ENCODE results near the gene TET1.
"Not testable (repeated sequence)": the region's sequence is repeated elsewhere in the genome, so short reads cannot be mapped to it uniquely, and the experiment has no call there.

TET1 gene

DNA sequence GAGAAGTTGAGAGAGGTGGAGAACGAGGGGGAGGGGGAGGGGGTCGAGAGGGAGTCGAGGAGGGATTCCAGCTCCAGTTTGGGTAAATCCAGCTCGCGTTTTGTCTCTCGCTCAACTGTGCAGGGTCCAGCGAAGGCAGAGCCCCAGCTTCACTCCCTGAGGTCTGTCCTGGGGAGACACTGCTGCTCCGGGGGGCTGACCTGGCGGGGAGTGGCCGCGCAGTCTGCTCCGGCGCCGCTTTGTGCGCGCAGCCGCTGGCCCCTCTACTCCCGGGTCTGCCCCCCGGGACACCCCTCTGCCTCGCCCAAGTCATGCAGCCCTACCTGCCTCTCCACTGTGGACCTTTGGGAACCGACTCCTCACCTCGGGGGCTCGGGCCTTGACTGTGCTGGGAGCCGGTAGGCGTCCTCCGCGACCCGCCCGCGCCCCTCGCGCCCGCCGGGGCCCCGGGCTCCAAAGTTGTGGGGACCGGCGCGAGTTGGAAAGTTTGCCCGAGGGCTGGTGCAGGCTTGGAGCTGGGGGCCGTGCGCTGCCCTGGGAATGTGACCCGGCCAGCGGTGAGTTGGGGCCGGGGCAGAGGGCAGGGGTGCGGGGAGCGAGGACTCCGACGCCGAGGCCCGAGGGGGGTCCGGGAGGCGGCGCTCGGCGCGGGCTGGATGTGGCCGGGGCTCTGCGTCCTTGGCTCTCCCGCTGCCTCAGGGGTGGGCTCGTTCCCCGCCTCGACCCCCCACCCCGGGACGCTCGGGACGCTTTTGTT lies at the start of gene TET1:
Gene TET1 (plus strand): TSS at position 152 of the 757 bp plus-strand sequence. CDS start 12,002 bp downstream, outside the sequence.
- peak; percentile 17 for DNase-seq

- not testable (repeated sequence) for DNase-seq
Observed at GRCh38 chr10:68516216-68516615, 43.9 kb upstream of the TET1 start.

GRCh38 chr10:68516766-68517165 lies 43.4 kb upstream of the TET1 start:
- no peak for DNase-seq

DNA sequence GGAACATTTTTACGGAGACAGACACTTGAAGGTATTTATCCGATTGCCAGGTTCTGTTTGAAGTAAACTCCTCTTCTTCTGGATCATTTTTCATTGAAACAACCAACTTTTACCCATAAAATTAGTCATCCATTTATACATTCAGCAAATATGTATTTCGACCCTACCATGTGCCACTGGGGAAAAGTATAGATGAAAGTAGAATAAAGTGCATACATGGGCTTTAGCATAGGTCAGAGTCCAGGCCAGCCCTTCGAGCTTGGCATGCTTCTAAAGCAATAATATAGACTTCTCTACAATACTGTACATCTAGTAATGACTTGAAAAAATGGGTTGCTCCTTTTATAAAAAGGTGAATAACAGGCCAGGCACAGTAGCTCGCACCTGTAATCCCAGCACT lies 42.9 kb upstream of the TET1 start:
- DNase-seq: no peak

GRCh38 chr10:68518609-68519008 lies 41.5 kb upstream of the TET1 start:
- DNase-seq: not testable (repeated sequence)

DNA sequence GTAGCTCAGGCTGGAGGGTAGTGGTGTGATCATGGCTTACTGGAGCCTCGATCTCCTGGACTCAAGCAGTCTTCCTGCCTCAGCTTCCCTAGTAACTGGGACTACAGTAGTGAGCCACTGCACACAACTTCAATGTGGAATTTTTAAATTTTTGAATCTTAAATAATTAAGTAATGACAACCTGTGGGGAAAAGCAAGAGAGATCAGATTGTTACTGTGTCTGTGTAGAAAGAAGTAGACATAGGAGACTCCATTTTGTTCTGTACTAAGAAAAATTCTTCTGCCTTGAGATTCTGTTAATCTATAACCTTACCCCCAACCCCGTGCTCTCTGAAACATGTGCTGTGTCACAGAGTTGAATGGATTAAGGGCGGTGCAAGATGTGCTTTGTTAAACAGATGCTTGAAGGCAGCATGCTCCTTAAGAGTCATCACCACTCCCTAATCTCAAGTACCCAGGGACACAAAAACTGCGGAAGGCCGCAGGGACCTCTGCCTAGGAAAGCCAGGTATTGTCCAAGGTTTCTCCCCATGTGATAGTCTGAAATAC lies 34.6 kb upstream of the TET1 start:
- DNase-seq: not testable (repeated sequence)

- DNase-seq: no peak
Observed at GRCh38 chr10:68526634-68527307, 33.4 kb upstream of the TET1 start.

DNA sequence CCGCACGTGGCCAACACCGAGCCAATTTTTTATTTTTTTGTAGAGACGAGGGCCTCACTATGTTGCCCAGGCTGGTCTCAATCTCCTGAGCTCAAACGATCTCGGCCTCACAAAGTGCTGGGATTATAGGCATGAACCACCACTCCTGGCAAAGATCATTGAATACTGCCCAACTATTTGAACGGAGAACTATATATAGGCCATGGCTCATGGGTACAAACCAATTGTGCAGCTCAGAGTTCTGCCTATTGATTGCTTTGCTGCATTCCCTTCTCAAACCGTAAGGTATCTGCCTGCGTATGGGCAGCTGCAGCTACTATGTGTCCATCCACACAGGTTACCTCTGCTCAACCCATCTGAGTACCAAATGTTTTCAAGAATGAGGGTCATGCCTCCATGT lies 23.2 kb upstream of the TET1 start:
- DNase-seq: no peak

DNA sequence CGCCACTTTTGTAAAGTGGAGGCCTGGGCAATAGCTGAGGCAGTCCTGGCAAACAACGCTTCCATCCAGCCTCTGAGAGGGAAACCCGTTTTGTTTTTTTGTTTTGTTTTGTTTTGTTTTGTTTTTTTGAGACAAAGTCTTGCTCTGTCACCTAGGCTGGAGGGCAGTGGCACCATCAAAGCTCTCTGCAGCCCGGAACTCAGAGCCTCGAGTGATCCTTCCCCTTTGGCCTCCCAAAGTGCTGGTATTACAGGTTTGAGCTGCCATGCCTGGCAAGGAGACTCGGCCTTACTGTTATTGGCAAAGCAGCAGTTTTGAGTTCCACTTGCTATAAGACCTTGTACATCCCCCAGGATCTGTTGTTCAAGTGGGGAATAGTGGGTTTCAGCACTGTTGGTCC lies 22.3 kb upstream of the TET1 start:
- DNase-seq: no peak

DNA sequence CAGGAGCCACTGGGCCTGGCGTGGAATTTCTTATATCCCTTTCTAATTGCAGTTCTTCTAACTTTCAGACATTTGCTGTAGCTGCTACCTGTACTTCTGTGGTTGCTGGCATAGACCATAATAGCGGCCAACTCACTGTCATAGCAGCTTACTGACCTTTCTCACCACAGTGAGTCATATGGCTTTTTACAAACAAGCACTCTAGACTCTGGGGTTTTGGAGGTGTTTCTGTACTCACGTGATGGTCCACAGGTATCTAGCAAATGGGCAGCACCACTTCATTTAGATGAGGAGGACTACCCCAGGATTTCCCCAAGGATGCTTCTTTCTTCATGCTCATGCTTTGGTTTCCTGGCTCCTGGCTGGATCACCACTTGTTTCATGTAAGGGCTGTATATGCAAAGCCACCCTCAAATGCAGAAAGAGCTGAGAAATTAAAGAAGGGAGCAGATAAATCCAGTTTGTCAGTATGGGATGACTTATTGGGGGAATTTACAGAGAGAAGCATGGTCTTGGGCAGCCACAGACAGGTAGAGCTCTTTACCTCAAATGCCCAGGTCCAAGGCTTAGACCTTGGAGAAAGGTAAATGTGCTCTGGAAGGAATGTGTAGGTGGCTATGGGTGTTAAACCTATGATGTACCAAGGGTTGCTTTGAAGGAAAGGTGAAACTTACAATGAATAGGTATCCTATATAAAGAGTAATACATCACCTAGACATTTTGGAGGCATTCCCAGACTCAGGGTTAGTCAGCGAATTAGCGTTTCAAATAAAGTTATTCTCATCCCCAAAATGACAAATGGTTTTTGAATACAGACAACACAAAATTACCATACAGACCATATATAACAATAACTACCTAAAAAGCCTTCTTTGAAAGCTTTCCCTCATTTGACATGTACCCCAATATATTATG lies 16.9 kb upstream of the TET1 start:
- no peak for DNase-seq

DNA sequence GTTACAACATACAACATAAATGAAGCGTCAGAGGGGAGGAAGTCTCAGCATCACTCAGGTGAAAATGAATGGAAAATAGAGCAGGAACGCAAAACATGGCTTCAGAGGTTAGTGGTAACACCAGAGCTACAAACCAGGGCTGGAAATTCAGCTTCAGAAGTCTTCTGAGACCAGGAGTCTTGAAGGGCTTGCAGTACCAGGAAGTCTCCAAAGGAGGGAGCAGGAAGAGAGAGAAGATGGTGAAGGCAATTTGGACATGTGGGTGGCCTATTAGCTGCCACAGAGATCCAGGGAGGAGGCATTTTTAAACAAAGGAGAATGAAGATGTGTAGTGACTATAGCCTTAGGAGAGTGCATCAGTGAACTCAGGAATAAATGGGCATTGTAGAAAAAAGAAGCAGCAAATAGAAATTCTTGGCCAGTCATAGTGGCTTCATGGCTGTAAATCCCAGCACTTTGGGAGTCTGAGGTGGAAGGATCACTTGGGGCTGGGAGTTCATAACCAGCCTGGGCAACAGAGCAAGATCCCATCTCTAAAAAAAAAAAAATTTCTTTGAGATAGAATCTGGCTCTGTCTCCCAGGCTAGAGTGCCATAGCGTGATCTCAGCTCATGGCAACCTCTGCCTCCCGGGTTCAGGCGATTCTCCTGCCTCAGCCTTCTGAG lies 9.3 kb upstream of the TET1 start:
- peak; percentile 62 for DNase-seq

GRCh38 chr10:68553138-68553537 lies 7.0 kb upstream of the TET1 start:
- DNase-seq: no peak

GRCh38 chr10:68553599-68553998 lies 6.5 kb upstream of the TET1 start:
- no peak for DNase-seq

DNA sequence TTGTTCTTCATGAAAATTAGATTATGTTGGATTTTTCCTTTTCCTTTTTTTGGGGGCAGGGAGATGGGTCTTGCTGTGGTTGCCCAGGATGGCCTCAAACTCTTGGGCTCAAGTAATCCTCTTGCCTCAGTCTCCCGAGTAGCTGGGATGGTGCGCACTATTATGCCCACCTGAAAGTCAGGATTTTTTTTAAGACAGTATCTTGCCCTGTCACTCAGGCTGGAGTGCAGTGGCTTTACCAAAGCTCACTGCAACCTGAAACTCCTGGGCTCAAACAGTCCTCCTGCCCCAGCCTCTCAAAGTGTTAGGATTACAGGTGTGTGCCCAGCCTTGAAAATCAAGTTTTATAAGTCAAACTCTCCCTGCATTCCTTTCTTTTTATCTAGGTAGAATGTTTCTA lies 1.7 kb upstream of the TET1 start:
- DNase-seq: no peak

DNA sequence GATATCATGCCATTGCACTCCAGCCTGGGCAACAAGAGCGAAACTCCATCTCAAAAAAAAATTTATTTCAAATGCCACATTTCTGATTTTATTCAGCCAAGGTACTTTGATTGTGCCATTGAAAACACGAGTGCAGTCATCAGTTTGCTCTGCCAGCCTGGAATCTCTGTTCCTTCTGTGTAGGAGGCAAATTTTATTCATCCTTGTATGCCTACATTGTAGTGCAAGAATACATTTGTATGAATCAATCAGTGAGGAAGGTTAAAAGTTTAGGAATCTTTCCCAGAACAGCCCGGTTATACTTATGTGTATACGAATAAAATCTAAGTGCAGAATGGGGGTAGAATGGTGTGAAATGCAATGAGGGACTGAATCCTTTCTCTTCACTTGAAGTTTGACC lies 886 bp upstream of the TET1 start:
- DNase-seq: no peak

- no peak for DNase-seq
Observed at GRCh38 chr10:68559841-68560185, 324 bp upstream of the TET1 start.

GRCh38 chr10:68560943-68561864 lies 1.1 kb downstream of the TET1 start:
- peak; percentile 30 for DNase-seq

DNA sequence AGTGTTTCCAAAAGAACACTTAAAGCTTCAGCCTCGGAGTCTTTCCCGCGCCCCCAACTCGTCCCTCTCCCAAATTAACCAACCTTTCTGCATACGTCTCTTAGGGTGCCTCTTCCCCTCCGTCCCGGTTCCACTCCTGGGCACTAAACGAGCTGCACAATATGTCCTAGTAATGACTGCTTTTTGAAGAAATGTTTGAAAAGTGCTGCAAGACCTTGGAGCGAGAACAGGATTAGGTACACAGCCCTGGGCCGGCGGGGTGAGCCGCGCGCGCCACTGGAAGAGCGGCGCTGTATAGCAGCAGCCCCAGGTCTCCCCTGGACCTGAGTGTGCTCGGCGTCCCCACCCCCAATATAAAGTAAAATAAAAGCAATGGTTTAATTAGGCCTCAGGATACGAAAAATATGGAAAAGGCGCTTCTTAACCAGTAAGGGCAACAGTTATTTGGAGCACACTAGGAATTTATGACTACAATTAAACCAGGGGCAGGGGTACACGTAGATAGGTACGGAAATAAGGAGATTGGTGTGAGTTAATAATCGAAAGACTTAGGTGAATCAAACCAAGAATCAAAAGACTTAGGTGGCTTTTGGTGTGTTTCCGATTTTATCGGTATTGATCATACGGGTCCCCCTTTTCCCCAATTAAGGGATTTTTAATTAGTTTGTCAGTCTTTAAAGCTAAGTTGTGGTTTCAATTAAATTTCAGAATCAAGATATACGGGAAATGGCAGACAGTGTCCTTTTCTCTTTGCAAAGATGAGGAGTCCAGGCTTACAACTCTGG lies 1.9 kb downstream of the TET1 start:
- peak; percentile 19 for DNase-seq

DNA sequence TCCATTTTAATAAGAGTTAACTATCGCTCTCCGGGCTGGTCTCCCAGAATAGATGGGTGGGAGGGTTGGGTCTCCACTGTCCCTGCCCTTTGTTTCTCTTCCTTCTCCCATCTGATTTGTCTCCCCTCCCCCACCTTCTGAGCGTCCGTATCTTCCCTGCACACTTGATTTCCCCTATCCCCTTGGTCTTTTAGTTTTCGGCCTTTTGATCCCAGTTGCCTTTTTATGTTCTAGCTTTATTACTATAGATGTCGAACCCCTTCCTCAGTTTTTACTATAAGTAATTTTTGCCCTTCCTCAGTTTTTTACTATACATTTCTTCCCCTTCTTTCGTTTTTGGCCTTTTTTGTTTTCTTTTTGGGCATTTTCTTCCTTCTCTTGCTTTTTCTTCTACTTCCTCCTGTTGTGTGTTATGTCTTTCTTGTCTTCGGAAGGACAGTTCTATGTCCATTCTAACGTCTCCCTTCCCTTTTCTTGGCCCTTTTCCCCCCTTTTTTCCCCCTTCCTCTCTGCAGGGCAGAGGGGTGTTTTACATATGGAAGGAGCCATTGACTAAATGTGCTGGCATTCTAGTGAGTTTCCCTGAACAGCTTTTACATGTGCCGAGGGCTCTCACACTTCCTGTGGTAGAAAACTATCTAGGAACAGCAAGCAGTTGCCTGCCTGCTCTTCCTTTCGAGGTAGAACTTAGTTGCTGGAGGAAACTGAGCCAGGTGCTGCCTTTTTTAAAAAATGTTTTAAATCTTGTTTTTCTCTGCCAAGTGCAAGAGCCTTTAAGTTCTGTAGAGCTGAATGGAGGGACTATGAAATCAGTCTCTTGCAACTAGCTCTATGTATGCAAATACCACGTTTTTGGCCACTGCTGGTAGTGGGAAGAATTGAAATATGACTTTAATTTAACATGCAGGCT lies 2.8 kb downstream of the TET1 start:
- peak; percentile 18 for DNase-seq

GRCh38 chr10:68564712-68565111 lies 4.6 kb downstream of the TET1 start:
- no peak for DNase-seq

All from NCI-H2227 treated with DMSO at 0.1 percent for 48 hours (cell line).